GM21367 (cell line): ENCODE measurements around the gene RTTN.
"Not testable (repeated sequence)": the region's sequence is repeated elsewhere in the genome, so short reads cannot be mapped to it uniquely, and the experiment has no call there.

ENCODE experiments used
- ATAC-seq: cut with Tn5 transposase; IDR thresholded peaks from one replicate; pipeline ENCODE4 v1.9.1; 2021; ENCODE audit not compliant: unreplicated experiment

Gene RTTN, protein sequence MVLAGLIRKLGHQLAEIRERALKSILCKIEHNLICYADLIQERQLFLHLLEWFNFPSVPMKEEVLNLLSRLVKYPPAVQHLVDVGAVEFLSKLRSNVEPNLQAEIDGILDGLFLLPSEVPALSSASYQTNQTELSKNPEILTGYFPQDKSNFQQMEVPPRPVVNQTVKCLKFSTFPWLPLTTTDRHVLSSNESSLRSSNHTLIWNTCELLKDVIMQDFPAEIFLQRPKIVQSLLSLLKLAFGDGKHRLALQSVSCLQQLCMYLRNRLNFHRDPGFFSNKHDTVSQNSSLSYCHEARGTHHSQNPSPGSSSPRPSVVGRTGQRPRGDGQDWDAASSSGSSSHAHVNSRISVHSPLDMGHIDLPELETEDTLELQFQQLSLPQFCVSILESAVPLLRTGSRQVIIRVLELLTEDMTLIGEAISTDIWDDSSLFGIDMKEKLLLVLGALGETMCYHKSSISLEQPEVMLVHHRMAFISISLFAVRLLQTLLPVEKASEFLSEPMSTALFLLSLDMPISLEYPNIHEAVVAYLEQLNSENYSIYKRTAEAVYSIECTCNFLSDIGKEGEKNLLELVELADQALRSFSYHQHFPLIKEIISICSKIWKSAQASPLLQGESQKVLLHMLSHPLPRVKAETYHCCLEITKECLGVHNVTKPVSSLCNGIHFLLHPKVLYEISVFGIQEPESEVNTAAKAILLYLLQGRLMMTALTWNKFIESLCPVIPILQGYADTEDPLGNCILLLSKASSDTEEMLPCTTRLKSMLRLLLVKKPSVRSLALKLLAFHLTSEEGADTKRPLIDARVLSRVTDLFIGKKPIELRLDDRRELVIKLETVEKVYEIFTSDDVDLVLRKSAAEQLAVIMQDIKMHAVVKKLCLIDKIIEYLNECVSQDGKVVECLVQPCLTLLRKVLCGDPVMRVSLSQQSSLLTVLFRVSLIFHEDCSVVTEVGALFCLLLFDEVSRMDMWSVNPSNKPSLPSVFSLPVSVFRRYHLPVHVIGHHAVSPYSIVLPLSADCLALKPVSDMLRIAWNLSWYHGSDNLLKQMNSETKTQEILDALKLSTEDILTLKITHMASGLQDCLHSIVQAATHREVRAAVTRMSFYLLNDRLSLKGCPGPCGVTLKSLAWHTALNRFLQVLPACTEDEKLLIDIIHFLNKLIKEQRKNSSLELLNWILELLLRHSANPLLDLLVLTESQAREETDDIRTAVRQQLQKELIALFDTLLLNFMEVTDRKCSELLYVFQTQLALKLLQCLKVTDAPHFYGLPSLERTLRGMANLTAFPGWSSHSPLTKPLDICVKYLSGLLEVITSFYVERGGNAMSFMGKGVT (N-terminal part only)

DNA sequence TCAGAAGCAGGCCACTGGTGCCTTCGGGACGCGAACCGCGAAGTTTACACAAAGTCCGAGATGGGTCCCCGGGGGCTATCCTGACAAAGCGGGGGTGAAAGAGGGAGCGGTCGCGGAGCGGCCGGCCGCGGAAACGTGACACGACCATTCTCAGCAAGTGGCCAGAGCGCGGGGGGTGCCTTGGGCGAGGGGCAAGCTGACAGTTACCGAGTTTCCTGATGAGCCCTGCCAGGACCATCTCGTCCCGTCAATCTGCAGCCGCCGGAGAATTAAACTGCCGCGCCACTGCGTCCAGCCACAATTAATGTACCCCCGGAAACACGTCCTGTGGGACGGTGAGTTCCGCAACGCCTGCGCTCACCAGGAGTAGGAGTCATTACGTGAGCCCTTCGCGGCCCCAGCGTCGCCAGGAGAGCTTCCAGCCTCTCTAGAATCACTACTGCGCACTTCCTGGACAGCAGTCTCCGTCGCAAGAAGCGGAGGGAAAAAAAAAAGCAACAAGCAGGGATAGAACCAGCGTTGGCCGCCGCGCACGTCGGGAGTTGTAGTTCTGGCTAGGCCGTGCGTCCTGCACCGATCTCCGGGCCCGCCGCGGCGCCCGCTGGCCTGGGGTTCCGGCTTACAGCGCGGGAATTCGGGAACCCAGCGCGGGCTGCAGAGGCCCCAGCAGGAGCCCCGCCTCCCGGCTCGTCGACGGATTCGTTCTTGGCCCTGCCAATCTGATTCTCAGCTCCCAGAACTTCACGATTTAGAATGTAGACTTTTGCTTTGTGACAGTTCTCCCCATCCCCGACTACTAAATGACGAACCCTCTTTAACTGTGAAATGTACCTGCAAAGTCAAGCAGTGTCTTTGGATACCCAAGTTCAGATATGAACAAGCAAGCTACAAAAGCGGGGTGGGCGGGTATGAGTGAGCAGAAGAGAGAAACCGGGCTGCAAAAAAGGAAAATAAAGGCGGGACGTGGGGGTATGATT lies at the start of gene RTTN:
Gene RTTN (minus strand): TSS at position 267 of the 977 bp plus-strand sequence. CDS start 29 bp downstream, at position 238.
- peak; percentile 96 for ATAC-seq

DNA sequence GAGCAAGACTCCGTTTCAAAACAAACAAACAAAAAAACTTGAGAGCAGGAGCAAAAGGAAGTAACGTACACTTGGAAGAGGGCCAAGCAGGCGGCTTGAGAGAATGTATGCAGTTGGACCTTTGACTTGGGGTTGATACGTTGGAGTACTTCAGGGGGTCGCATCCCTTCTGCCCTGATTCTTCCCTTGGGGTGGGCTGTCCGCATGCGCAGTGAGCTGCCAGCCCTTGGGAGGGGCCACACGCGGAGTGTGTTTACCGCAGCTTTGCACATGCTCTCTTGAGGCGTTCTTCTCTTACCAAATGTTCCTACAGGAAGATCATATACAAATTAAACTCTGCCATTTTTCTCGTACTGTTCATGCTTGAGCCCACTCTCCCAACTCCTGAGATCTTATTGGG lies 45.3 kb upstream of the RTTN start:
- ATAC-seq: no peak

DNA sequence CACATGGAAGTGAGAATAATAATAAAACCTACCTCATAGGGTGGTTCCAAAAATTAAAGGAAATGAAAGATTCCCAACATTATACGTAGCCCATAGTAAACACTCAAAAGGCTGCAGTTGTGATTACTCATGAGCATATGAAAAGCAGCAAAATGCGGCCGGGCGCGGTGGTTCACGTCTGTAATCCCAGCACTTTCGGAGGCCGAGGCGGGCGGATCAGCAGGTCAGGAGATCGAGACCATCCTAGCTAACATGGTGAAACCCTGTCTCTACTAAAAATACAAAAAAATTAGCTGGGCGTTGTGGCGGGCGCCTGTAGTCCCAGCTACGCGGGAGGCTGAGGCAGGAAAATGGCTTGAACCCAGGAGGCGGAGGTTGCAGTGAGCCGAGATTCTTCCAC lies 44.4 kb upstream of the RTTN start:
- ATAC-seq: not testable (repeated sequence)

DNA sequence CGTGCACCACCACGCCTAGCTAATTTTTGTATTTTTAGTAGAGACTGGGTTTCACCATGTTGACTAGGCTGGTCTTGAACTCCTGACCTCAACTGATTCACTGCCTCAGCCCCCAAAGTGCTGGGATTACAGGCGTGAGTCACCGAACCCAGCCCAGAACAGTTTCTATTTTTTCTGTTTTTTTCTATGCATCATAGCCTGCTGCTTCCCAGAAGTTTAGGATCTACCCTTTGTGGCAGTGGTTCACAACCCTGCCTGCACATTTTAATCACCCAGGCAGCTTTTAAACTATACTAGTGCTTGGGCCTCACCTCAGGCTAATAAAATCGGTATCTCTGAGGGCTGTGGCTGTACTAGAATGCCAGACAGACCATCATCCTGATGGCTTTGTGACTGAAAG lies 43.6 kb upstream of the RTTN start:
- no peak for ATAC-seq

DNA sequence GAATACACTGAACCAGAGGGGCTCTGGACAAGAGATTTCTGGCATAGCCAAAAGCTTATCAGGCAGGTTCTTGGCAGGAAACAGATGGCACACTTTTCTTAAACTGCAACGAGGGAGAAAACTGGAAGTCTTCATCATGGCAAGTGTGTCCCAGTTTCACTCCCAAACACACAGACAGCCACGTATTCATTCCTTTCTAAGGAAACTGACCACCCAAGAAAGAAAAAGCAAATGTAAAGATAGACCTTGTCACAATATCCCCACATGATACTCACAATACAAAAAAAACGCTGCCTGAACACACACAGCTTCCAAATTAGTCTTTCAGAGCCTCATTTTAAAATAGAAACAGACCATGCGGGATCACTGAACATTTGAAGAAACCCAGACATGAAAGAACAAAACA lies 40.6 kb upstream of the RTTN start:
- no peak for ATAC-seq

DNA sequence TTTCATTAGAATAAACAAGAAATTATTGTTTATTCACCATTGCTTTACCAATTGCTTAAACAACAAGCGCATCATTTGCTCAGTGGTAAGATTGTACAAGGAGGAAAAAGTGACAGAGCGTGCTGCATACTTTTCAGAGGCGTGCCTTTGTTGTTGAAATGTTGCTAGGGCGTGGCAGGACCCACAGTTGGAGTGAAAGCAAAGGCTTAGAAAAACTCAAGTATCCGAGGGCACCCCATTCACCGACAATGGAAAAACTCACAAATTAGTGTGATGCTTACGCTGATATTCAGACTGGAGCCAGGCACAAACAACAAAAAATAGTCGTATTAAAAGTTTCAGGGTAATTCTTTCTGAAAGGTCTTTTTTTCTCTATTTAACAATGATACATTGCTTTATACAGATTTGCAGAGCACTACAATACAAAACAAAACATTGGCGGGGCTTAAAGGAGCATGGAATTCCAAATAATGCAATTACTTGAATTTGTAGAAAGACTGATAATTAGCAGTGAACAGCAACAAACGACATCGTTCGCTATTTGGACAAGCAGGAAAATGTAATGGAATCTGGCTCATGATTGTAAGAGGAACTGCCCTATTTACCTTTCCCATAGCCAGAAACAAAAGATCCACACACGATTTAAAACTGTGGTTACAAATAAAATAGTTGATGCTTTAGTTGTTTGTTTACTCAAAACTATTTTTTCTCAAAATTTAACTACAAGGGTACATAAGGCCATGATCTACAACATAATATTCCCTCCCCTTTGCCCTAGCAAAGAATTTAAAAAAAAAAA lies 37.8 kb upstream of the RTTN start:
- ATAC-seq: no peak

DNA sequence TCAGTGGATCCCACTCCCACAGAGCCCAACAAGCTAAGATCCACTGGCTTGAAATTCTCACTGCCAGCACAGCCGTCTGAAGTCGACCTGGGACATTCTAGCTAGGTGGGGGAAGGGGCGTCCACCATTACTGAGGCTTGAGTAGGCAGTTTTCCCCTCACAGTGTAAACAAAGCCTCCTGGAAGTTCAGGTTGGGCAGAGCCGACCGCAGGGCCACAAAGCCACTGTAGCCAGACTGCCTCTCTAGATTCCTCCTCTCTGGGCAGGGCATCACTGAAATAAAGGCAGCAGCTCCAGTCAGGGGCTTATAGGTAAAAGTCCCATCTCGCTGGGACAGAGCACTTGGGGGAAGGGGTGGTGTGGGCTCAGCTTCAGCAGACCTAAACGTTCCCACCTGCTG lies 31.4 kb upstream of the RTTN start:
- not testable (repeated sequence) for ATAC-seq

DNA sequence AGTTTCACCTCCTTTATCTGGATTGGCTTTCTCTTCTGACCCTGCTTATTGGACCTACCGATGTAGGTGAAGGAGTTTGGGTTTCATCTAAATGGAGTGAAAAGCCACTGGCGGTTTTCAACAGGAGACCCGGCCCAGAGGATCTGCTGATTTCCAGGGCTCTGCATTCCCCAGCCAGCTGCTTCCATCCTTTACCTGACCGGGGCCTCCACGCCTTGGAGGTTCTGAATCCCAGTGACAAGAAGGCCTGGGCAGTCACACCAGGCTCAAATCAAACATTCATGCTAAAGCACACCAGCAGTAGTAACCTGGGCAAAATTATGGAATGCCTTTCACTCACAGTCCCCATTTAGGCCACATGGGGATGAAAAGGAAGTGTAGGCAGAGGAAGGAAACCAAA lies 30.0 kb upstream of the RTTN start:
- no peak for ATAC-seq

DNA sequence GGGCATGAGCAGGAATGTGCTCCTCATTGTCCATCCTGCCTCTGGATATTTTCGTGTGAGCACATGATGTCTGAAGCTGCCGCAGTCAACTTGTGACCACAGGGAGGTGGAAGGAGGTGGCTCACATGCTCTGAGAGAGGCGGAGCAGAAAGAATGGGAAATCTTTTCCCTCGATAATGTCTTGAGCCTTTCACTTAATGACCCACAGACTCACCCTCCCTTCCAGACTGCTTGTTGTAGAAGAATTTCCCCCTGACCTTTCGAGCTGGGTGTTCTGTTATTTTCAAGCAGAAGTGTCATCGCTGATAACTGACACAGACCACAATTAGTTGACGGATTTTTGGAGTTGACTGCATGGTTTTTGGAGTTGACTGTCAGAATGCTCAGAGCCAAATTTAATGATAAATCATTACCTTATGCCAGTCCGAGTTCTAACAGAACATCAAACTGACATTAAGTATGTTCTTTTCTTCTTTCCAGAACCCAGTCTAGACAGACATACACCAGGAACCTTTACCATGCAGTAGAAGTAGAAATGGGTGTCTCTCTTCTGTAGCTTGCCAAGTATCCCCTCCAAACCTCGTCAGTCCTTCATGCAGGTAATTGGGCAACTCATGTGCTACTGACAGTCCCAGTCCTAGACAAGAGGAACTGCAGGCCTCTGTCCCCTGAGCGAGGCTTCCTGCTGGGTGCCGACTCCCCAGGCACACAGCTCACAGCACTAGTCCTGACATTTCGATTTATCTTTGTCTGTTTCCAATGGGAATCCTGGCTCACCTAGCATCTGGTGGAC lies 29.4 kb upstream of the RTTN start:
- no peak for ATAC-seq

DNA sequence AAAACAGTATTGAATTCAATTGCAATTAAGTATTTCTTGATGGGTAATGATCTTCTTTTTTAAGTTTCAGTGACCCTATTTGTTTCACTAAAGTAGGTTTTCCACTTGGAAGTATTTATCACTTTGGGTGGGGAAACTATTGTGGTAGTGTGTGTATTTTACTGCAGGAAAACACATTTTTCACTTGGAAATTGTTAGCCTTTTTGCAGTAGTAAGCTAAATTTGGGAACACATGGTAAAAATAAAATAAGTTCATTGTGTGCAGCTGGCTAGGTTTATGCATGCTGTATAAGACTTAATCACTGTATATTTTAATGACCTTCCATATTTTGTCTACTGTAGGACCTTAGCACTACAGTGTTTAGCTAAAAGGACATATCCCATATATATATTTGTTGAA lies 28.5 kb upstream of the RTTN start:
- ATAC-seq: no peak

DNA sequence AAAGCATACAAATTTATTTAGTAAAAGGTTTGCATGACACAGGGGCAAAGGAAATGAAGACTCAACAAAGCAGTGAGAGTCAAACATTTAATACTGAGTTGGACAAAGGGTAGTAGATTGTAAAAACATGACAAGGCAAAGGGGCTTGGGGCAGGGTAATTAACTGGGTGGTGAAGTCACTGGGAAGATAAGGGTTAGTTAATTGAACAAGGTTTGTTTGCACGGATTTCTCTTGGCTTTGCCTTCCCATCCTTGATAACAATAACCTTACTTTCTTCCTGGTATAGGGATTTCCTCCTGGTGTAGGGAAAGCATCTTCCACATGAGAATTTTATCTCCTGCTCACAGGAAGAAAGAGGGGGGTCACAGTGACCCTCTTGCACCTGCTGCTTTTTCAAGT lies 26.8 kb upstream of the RTTN start:
- ATAC-seq: no peak

DNA sequence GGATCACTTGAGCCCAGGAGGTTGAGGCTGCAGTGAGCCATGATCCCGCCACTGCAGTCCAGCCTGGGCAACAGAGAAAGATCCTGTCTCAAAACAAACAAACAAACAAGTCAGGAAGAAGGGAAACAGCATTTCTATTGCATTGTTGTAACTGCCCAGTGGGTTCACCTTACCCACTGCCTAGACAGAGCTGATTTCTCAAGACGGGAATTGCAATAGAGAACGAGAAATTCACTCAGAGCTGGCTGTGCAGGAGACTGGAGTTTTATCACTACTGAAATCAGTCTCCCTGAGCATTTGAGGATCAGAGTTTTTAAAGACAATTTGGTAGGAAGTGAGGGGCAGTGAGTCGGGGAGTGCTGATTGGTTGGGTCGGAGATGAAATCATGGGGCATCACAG lies 24.2 kb upstream of the RTTN start:
- no peak for ATAC-seq

DNA sequence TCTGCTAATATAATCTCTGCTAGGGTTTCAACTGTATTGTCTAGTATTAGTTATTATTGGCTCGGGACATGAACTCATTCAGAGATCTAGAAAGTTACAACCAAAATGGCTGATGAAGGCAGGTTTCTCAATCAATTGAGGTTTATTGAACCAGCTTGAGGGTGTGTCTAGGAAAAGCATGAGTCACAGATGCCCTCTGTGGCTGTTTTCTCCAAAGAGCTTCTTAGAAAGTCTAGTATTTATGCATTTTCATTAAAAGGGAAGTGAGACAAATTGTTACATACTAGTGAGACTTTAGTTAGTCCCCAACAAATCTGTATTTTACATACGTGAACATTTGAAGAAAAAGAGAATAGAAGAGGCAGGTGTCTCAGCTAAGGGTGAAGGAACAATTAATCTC lies 23.0 kb upstream of the RTTN start:
- no peak for ATAC-seq

DNA sequence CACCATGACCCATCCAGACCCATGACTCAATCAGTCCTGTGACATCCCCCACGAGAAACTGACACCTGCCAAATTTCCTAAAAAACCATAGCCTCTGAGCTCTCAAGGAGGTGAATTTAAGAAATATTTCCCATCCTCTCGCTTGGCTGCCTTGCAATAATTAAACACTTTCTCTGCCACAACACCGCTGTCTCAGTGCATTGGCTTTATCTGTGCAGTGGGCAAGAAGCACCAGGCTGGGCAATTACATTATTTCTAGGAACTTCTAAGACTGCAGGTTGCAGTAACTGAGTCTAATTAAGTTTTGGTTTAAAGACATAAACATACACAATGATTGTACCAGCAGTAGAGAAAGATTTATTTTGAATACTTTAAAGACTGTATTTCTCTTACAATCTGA lies 22.0 kb upstream of the RTTN start:
- ATAC-seq: no peak

DNA sequence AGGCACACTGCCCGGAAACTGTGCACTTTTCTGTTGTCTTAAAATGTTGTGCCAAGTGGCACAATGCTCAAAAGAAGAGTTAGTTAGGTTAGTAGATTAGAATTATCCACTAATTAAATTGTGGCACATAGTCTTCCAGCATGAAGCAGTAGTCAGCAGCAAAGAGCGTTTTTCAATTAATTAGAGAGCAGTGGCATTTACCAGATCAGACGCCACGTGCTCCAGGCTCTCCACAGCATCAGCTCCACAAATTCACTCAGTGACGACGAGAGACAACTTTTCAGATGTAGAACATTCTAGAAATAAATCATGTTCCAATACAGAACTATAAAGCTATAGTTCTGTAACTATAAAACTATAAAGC lies 16.4 kb upstream of the RTTN start:
- ATAC-seq: no peak

DNA sequence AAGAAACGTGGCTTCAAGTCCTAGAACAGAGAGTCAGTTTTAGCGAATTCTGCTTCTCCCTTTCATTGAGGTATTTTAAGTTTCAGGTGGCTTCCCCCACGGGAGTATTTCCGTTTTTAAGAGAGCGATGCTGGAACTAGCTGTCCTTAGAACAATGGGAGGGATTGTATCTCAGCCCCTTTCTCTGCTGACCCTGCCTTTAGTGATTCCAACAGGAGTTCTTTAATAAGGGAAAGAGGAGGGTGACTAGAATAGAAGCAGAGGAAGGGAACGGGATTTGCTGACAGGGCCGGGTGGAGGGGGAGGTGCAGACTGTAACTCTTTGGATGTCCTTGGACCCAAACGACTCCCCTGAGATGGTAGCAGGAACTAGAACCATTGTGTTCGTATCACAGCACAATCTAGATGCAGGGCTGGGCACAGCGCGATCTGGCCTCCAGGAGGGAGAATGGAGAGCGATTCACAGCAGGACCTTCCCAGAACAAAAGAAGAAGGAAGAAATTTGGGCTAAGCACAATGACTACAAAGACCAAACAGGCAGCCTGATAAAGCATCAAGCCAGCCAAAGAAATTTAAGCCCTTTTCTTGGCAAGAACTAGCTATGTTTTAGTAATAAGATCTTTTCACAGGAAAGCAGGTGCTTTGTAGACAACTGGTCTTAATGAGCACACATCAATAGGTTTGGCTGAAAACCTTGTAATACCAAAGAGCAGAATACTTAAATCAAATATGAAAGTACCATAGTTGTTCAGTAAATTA lies 15.8 kb upstream of the RTTN start:
- no peak for ATAC-seq

DNA sequence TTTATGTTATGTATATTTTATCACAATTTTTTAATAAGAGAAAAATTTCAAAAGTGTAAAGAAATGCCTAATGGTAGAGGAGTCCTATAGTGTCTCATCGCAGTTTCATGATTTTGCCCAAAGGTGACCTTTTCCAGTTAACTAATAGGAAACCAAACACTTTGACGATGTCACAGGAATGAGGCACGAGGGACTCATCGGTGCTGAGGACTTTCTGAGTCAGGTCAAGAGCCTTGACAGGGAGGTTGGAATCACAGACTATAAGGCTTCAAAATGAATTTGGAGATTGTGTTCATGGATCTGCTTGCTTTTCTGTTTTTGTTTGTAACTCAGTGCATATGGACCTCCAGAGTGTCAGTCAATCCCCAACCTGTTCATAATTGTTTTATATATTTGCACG lies 15.1 kb upstream of the RTTN start:
- ATAC-seq: no peak

DNA sequence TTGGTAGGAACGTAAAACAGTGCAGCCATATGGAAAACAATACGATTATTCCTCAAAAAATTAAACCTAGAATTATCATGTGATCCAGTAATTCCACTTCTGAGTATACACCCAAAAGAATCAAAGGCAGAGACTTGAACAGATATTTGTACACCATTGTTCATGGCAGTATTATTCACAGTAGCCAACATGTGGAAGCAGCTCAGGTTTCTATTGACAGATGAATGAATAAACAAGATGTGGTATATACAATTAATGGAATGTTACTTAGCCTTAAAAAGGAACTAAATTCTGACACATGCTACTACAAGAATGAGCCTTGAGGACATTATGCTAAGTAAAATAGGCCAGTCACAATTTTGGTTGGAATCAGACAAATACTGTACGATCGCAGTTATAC lies 14.2 kb upstream of the RTTN start:
- no peak for ATAC-seq
